IMR-90 (cell line): Measurements from ENCODE around the gene SRSF5. TPM values are rescaled to one million over a fixed set of nuclear protein-coding genes. Genes with fewer than 3 reads are reported as not detected.
"Not testable (repeated sequence)": the region's sequence is repeated elsewhere in the genome, so short reads cannot be mapped to it uniquely, and the experiment has no call there.

Experiments used
- ATAC-seq: fragments of 200-7000 bp; cut with Tn5 transposase; 2 replicates; pipeline ENCODE4 v1.9.1; 2020; ENCODE audit warnings: low read depth, mild to moderate bottlenecking, moderate library complexity
- BruUV-seq: library from RNA; stranded (reverse); fragments of 400-500 nt; replicated peaks from 2 replicates; lab custom pipeline; 2021; lab: Mats Ljungman, UMichigan
- CTCF ChIA-PET: fragments of 300-600 bp; formaldehyde crosslinking; extraction: SDS; loops from one replicate; lab custom pipeline; 2021; ENCODE audit warnings: antibody characterized with exemption; lab: Yijun Ruan, JAX
- POLR2A ChIA-PET: fragments of 300-600 bp; sonication (Branson Sonifier 250); formaldehyde crosslinking; loops from one replicate; lab custom pipeline; 2022; ENCODE audit warnings: antibody characterized with exemption; ENCODE audit not compliant: unreplicated experiment; lab: Charles Lee
- DNase-seq: peaks from one replicate; pipeline ENCODE4 v3.0.0; 2013
- H2AFZ ChIP-seq: replicated peaks from 2 replicates; pipeline ENCODE3; 2013; ENCODE audit warnings: low read length, mild to moderate bottlenecking; ENCODE audit not compliant: poor library complexity
- H2AK5ac ChIP-seq: 2 replicates; pipeline ENCODE4 v1.6.1; 2013; ENCODE audit warnings: low read depth, low read length, inconsistent platforms
- H2AK9ac ChIP-seq: replicated peaks from 2 replicates; pipeline ENCODE3; 2013; ENCODE audit warnings: mild to moderate bottlenecking, low read depth, low read length, moderate library complexity; ENCODE audit not compliant: poor library complexity
- H2BK120ac ChIP-seq: 2 replicates; pipeline ENCODE4 v1.6.1; 2013; ENCODE audit warnings: low read depth, low read length, inconsistent platforms
- H2BK15ac ChIP-seq: 3 replicates; pipeline ENCODE4 v1.6.1; 2013; ENCODE audit warnings: low read depth, low read length, inconsistent platforms
- H2BK20ac ChIP-seq: 2 replicates; pipeline ENCODE4 v1.6.1; 2013; ENCODE audit warnings: low read depth, mild to moderate bottlenecking, inconsistent platforms, low read length, moderate library complexity
- H2BK5ac ChIP-seq: 2 replicates; pipeline ENCODE4 v1.6.1; 2013; ENCODE audit warnings: mild to moderate bottlenecking, low read depth, low read length, inconsistent platforms; ENCODE audit not compliant: poor library complexity, severe bottlenecking
- H3K14ac ChIP-seq: replicated peaks from 2 replicates; pipeline ENCODE4 v1.6.1; 2013; ENCODE audit warnings: low read depth, low read length, inconsistent platforms
- H3K18ac ChIP-seq: 2 replicates; pipeline ENCODE4 v1.6.1; 2013; ENCODE audit warnings: low read depth, low read length, control low read depth
- H3K23ac ChIP-seq: 2 replicates; pipeline ENCODE4 v1.6.1; 2013; ENCODE audit warnings: low read depth, low read length, inconsistent platforms
- H3K27ac ChIP-seq: 2 replicates; pipeline ENCODE4 v1.5.1; 2013; ENCODE audit warnings: mild to moderate bottlenecking, control low read depth, low read length; ENCODE audit not compliant: insufficient read depth
- H3K27me3 ChIP-seq: 2 replicates; pipeline ENCODE4 v1.6.1; 2013; ENCODE audit warnings: low read length; ENCODE audit not compliant: control insufficient read depth, insufficient read depth
- H3K36me3 ChIP-seq: 2 replicates; pipeline ENCODE4 v1.6.1; 2013; ENCODE audit warnings: low read length, mixed read lengths; ENCODE audit not compliant: control insufficient read depth, insufficient read depth
- H3K4ac ChIP-seq: 2 replicates; pipeline ENCODE4 v1.6.1; 2013; ENCODE audit warnings: low read depth, low read length, inconsistent platforms
- H3K4me1 ChIP-seq: 2 replicates; pipeline ENCODE4 v1.6.1; 2013; ENCODE audit warnings: low read length, mixed read lengths; ENCODE audit not compliant: control insufficient read depth, insufficient read depth
- H3K4me2 ChIP-seq: 2 replicates; pipeline ENCODE4 v1.6.1; 2013; ENCODE audit warnings: low read depth, mild to moderate bottlenecking, control low read depth, low read length, moderate library complexity
- H3K4me3 ChIP-seq: 2 replicates; pipeline ENCODE4 v1.5.1; 2013; ENCODE audit warnings: low read depth, mild to moderate bottlenecking, control low read depth, low read length, moderate library complexity; ENCODE audit not compliant: insufficient read depth
- H3K56ac ChIP-seq: 2 replicates; pipeline ENCODE4 v1.6.1; 2013; ENCODE audit warnings: low read length, inconsistent platforms; ENCODE audit not compliant: insufficient read depth; ENCODE audit errors: extremely low read depth
- H3K79me1 ChIP-seq, 2 experiments: 2 replicates each; pipeline ENCODE4 v1.6.1; 2013; ENCODE audit warnings: low read length in 2 of 2, inconsistent platforms in 1 of 2, low read depth in 1 of 2
- H3K9ac ChIP-seq: 2 replicates; pipeline ENCODE4 v1.6.1; 2013; ENCODE audit warnings: low read depth, low read length, control low read depth
- H3K9me1 ChIP-seq: 2 replicates; pipeline ENCODE4 v1.6.1; 2013; ENCODE audit warnings: low read length, inconsistent platforms; ENCODE audit not compliant: insufficient read depth
- H3K9me3 ChIP-seq: 2 replicates; pipeline ENCODE4 v1.6.1; 2013; ENCODE audit warnings: low read length; ENCODE audit not compliant: control insufficient read depth, insufficient read depth
- H4K20me1 ChIP-seq: 2 replicates; pipeline ENCODE4 v1.6.1; 2013; ENCODE audit warnings: low read length, inconsistent platforms; ENCODE audit not compliant: insufficient read depth
- H4K5ac ChIP-seq: 2 replicates; pipeline ENCODE4 v1.6.1; 2013; ENCODE audit warnings: mild to moderate bottlenecking, low read depth, low read length, control low read depth
- H4K8ac ChIP-seq, 2 experiments: 2 replicates each; pipeline ENCODE4 v1.6.1; 2013; ENCODE audit warnings: low read depth in 2 of 2, low read length in 2 of 2, control low read depth in 1 of 2, inconsistent platforms in 1 of 2
- H4K91ac ChIP-seq: 2 replicates; pipeline ENCODE4 v1.6.1; 2013; ENCODE audit warnings: low read depth, low read length, inconsistent platforms; ENCODE audit not compliant: insufficient read depth
- ELK1 ChIP-seq: fragments of 150-350 bp; IDR thresholded peaks from 2 replicates; pipeline ENCODE4 v1.6.1; 2016; ENCODE audit warnings: low read depth, mild to moderate bottlenecking, low read length, moderate library complexity, borderline replicate concordance
- MAZ ChIP-seq: IDR thresholded peaks from 2 replicates; pipeline ENCODE4 v1.6.1; 2012; ENCODE audit warnings: low read depth, mild to moderate bottlenecking, low read length, improper control_type of control experiment, moderate library complexity, borderline replicate concordance
- RFX5 ChIP-seq: IDR thresholded peaks from 2 replicates; pipeline ENCODE4 v1.8.0; 2012; ENCODE audit warnings: low read depth, mild to moderate bottlenecking, low read length, moderate library complexity
- WGBS, 2 experiments: methylation state at CpG; one replicate each; pipeline versions ENCODE4 v1.1.5 to v1.1.7; 2013; ENCODE audit warnings: missing lambda C conversion rate in 2 of 2; ENCODE audit not compliant: insufficient read length in 1 of 2; ENCODE audit errors: extremely low coverage in 2 of 2; 5-methylcytosine and 5-hydroxymethylcytosine counted together
- dilution Hi-C: fragments of 300-500 bp; cut with HindIII; formaldehyde crosslinking; loops from one replicate; pipeline ENCODE4 v1.14.3; 2018; ENCODE audit warnings: low sequenced_read_pairs; ENCODE audit not compliant: unreplicated experiment
- in situ Hi-C: fragments of 300-500 bp; cut with MboI; formaldehyde crosslinking; loops from 3 replicates; pipeline ENCODE4 v1.14.3; 2019; ENCODE audit warnings: low sequenced_read_pairs, inconsistent platforms, mixed read lengths
- intact Hi-C: fragments of 100-400 bp; cut with micrococcal nuclease; formaldehyde crosslinking; loops from 2 replicates; pipeline ENCODE4 v1.10.0; 2022
- polyA plus RNA-seq, 3 experiments: library from polyadenylated mRNA; depleted of rRNA; stranded (reverse); fragments of >200 nt; gene quantifications; 2 replicates each; pipeline ENCODE4 v1.2.3, GENCODE V29; 2012; ENCODE audit warnings: low replicate concordance in 1 of 3
- total RNA-seq: library from RNA; depleted of rRNA; stranded (reverse); fragments of >200 nt; gene quantifications from 2 replicates; pipeline ENCODE4 v1.2.3, GENCODE V29; 2012

The SRSF5 gene
- total and polyA plus RNA-seq, 2 of the 4 experiments (the other 2 are of a cell fraction): 29.4 to 229 TPM

DNA sequence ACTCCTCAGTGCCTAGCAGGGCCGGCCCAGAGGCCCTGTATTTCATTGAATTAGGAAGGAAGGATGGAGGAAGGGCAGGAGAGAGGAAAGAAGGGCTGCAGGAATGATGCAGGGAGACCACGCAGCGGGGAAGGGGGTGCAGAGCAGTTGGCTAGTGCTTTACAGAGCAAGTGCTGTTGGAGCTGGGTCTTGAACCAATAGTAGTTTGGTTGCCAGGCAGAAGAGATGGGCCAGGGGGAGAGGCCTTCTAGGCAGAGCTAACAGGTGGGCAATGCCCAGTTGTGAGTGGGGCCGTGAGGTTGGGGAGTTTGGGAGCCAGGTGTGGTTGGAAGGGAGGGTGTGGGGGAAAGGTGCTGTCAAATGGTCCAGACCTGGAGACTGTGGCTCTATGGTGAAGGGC is 39.1 kb upstream of the SRSF5 start:
- Histone ChIP-seq H3K36me3 (no peaks in the 10 kb centered on the region), H3K56ac (no peak overlapping the region), H3K14ac (no peak overlapping the region), H2AK9ac (peak overlapping the region; percentile 23), H3K9me1 (no peaks in the 10 kb centered on the region), H3K27me3 (peaks cover under 1% of the 10 kb centered on the region; the same call in 1 of the 2 replicates), H3K4me2 (no peak overlapping the region), H4K8ac (no peak overlapping the region), H2BK120ac (no peak overlapping the region), H3K27ac (no peak overlapping the region), H2BK15ac (no peak overlapping the region), H4K91ac (no peak overlapping the region), H4K5ac (0 out of 2 replicates have a peak overlapping the region, but pooled peaks have one; percentile 34), H2AK5ac (no peak overlapping the region), H2AFZ (peak overlapping the region; percentile 73), H3K4me1 (peaks cover 2% of the 10 kb centered on the region), H3K9me3 (no peaks in the 10 kb centered on the region), H3K18ac (no peak overlapping the region), H3K9ac (no peak overlapping the region), H3K23ac (no peak overlapping the region), H3K4me3 (no peak overlapping the region), H2BK5ac (no peak overlapping the region), H3K79me1 (no peaks in the 10 kb centered on the region), H3K4ac (no peak overlapping the region), H2BK20ac (no peak overlapping the region), H4K20me1 (no peaks in the 10 kb centered on the region)
- in situ Hi-C loops (loop anchor here (5.0 to 25.0 kb wide), 2 partner anchors 146 to 466 kb away; partner anchors contain the start of gene GALNT16), dilution Hi-C loops (no loop called here), intact Hi-C loops (loop anchor here (1.0 kb wide), 3 partner anchors 125 to 193 kb away; no protein-coding TSS in a partner anchor)
- DNase-seq (no peak), ATAC-seq (no peak)
- TF ChIP-seq ELK1 (no peak), MAZ (no peak), RFX5 (peak; percentile 66)
- no TSS peak for BruUV-seq
- 86% methylated on average over 2 of the region's 4 CpGs; no CpG with 5 or more reads in 1 of the 2 experiments for WGBS, 2 experiments
- POLR2A ChIA-PET: no interaction called here
- CTCF ChIA-PET: interaction anchor here (1.4 to 1.8 kb wide), 4 partner anchors 9 to 148 kb away, joined by 3 to 12 read pairs (median 8); no protein-coding TSS in a partner anchor

GRCh38 chr14:69731919-69732598 is 34.9 kb upstream of the SRSF5 start:
- H2BK120ac ChIP-seq, ATAC-seq, BruUV-seq, H3K56ac ChIP-seq, H3K4me1 ChIP-seq, H2BK15ac ChIP-seq, H2AK9ac ChIP-seq, H3K9me1 ChIP-seq, H2AK5ac ChIP-seq, dilution Hi-C loops, H3K36me3 ChIP-seq, H2BK5ac ChIP-seq, CTCF ChIA-PET, H3K4me2 ChIP-seq, H4K20me1 ChIP-seq, H4K5ac ChIP-seq, H3K14ac ChIP-seq, intact Hi-C loops, H4K8ac ChIP-seq, H3K18ac ChIP-seq, H3K4me3 ChIP-seq, H3K9ac ChIP-seq, H2BK20ac ChIP-seq, H3K9me3 ChIP-seq, H3K79me1 ChIP-seq, H2AFZ ChIP-seq, H3K23ac ChIP-seq, H4K91ac ChIP-seq, DNase-seq, H3K27ac ChIP-seq, POLR2A ChIA-PET, H3K4ac ChIP-seq: not testable (repeated sequence)
- peaks cover 18% of the 10 kb centered on the region for H3K27me3 ChIP-seq
- WGBS, 2 experiments: 86% methylated on average over 6 of the region's 8 CpGs; no CpG with 5 or more reads in 1 of the 2 experiments
- in situ Hi-C loops: loop anchor here (25.0 kb wide), 1 partner anchor 470 kb away; the partner anchor contains the start of gene GALNT16
